Natural killer cell (primary cell): Measurements from ENCODE around the gene NDST1. TPM values are rescaled to one million over a fixed set of nuclear protein-coding genes. Genes with fewer than 3 reads are reported as not detected.

Experiments used
- ATAC-seq, 3 donors: fragments of 150-1000 bp in 2 of 3; fragments of 200-7000 bp in 1 of 3; cut with Tn5 transposase; 1 replicate in 1 of 3; 2 replicates in 2 of 3; pipeline ENCODE4 v1.10.0; 2021; ENCODE audit warnings: mild to moderate bottlenecking in 2 of 3, moderate library complexity in 2 of 3
- DNase-seq, 2 donors: peaks; one replicate each; pipeline versions ENCODE4 v3.0.0 to v3.0.0-alpha.2; 2013 to 2021; ENCODE audit warnings: mixed read lengths in 1 of 2
- H3K27ac ChIP-seq: one replicate; pipeline ENCODE4 v1.5.1; 2013; ENCODE audit warnings: mild to moderate bottlenecking, low read length
- H3K27me3 ChIP-seq: one replicate; pipeline ENCODE4 v1.6.1; 2013; ENCODE audit warnings: low read length; ENCODE audit not compliant: control insufficient read depth, insufficient read depth
- H3K36me3 ChIP-seq: one replicate; pipeline ENCODE4 v1.6.1; 2013; ENCODE audit warnings: low read length; ENCODE audit not compliant: control insufficient read depth, insufficient read depth
- H3K4me1 ChIP-seq: one replicate; pipeline ENCODE4 v1.6.1; 2013; ENCODE audit warnings: low read length; ENCODE audit not compliant: control insufficient read depth, insufficient read depth
- H3K4me3 ChIP-seq: one replicate; pipeline ENCODE4 v1.5.1; 2013; ENCODE audit warnings: low read length
- H3K9me3 ChIP-seq: one replicate; pipeline ENCODE4 v1.6.1; 2013; ENCODE audit warnings: low read length; ENCODE audit not compliant: control insufficient read depth, insufficient read depth
- H3K27ac Mint-ChIP-seq, 2 donors: one replicate each; pipeline ENCODE4 v1.8.0; 2022; ENCODE audit warnings: mild to moderate bottlenecking in 2 of 2, mixed read lengths in 2 of 2, moderate library complexity in 1 of 2
- H3K27me3 Mint-ChIP-seq, 2 donors: one replicate each; pipeline ENCODE4 v1.8.0; 2022; ENCODE audit warnings: low read depth in 2 of 2, mixed read lengths in 2 of 2
- H3K36me3 Mint-ChIP-seq: one replicate; pipeline ENCODE4 v1.8.0; 2022; ENCODE audit warnings: mixed read lengths
- H3K4me1 Mint-ChIP-seq, 2 donors: one replicate each; pipeline ENCODE4 v1.8.0; 2022; ENCODE audit warnings: mixed read lengths in 2 of 2
- H3K4me3 Mint-ChIP-seq: one replicate; pipeline ENCODE4 v1.8.0; 2022; ENCODE audit warnings: mild to moderate bottlenecking, moderate library complexity, mixed read lengths
- H3K9me3 Mint-ChIP-seq, 2 donors: one replicate each; pipeline ENCODE4 v1.8.0; 2022; ENCODE audit warnings: mixed read lengths in 2 of 2
- WGBS: methylation state at CpG from one replicate; pipeline ENCODE4 v1.1.7; 2013; ENCODE audit warnings: missing lambda C conversion rate; ENCODE audit not compliant: insufficient coverage; 5-methylcytosine and 5-hydroxymethylcytosine counted together
- intact Hi-C: fragments of 100-400 bp; cut with micrococcal nuclease; formaldehyde crosslinking; loops from one replicate; pipeline ENCODE4 v1.14.2; 2022
- total RNA-seq, 4 donors: library from RNA; stranded (reverse); fragments of 120-200 nt in 1 of 4; gene quantifications; one replicate each; pipeline versions ENCODE4 v1.2.3 to v1.2.4, GENCODE V29; 2013 to 2022
- TF ChIP-seq, protein P1 (sequence below): fragments of 200-600 bp; IDR thresholded peaks from one replicate; pipeline ENCODE4 v1.8.0; 2022; ENCODE audit warnings: antibody characterized with exemption

NDST1 gene
- total RNA-seq, 3 donors from 2014 or later (not counting 1 experiment from before 2014, with no cell fraction given), result 2.8 to 12.3 (median 4.3) TPM

DNA sequence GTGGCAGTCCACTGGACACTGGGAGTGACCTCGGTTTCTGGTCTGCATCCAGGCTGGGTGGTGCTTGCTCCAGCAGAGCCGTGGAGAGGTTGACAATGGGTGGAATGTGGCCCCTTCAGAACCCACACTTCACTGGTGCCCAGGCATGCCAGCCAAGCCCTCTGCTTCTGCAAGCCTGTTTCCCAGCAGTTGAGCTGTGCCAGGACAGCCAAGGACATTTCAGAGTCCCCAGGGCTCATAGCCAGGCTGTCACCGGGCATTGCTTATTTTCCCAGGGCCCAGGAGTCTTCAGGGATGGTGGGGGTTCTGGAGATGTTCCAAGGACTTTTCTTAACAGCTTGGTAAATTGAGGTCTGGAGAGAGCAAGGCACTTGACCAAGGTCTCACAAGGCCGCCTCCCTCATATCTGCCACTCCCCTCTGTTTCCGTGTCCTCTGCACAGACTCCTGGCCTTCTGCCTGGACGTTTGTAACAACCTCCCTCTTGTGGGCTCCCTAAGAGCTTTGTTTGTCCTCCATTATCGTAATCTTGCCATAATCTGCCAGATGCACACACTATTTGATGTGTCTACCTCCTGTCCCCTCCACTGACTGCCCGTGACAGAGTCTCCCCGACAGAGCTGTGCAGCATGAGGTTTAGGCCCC, 3.8 kb upstream of the NDST1 start:
- H3K27ac ChIP-seq, result no peak overlapping the region
- Mint-ChIP-seq H3K9me3 (no peaks in the 10 kb centered on the region), H3K36me3 (no peaks in the 10 kb centered on the region), H3K4me3 (no peak overlapping the region), H3K4me1 (no peaks in the 10 kb centered on the region), H3K27me3 (no peaks in the 10 kb centered on the region), H3K27ac (no peak overlapping the region)
- intact Hi-C loops, result no loop called here
- DNase-seq (no peak), ATAC-seq (no peak)
- TF ChIP-seq, protein P1, sequence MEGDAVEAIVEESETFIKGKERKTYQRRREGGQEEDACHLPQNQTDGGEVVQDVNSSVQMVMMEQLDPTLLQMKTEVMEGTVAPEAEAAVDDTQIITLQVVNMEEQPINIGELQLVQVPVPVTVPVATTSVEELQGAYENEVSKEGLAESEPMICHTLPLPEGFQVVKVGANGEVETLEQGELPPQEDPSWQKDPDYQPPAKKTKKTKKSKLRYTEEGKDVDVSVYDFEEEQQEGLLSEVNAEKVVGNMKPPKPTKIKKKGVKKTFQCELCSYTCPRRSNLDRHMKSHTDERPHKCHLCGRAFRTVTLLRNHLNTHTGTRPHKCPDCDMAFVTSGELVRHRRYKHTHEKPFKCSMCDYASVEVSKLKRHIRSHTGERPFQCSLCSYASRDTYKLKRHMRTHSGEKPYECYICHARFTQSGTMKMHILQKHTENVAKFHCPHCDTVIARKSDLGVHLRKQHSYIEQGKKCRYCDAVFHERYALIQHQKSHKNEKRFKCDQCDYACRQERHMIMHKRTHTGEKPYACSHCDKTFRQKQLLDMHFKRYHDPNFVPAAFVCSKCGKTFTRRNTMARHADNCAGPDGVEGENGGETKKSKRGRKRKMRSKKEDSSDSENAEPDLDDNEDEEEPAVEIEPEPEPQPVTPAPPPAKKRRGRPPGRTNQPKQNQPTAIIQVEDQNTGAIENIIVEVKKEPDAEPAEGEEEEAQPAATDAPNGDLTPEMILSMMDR, result no peak
- no peaks in the 10 kb centered on the region for H3K36me3 ChIP-seq
- H3K27me3 ChIP-seq, result no peaks in the 10 kb centered on the region
- H3K4me3 ChIP-seq, result no peak overlapping the region
- no peaks in the 10 kb centered on the region for H3K9me3 ChIP-seq
- no peaks in the 10 kb centered on the region for H3K4me1 ChIP-seq
- WGBS, result 89% methylated on average over 9 of the region's 9 CpGs

DNA sequence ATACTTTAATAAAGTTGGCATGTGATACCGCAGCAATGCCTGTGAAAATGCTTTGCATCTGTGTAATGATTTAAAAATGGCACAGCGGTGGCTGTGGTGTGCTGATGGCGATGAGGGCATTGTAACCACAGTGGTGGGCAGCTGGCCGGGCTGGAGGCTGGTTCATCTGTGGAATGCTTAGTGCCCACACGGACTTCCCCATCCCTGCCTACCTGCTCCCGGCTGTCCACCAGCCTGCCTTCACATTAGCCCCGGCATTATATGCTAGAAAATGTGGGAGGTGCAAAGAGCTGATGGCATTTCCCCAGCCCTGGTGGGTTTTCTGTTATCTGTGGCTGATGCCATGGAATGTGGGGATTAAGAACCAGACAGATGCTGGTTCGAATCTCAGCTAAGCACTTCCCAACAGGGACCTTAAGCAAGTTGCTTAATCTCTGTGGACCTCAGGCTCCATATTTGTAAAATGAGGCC, 2.9 kb upstream of the NDST1 start:
- WGBS, result 92% methylated on average over 8 of the region's 8 CpGs
- no peaks in the 10 kb centered on the region for H3K9me3 Mint-ChIP-seq
- Histone ChIP-seq H3K27ac (no peak overlapping the region), H3K27me3 (no peaks in the 10 kb centered on the region), H3K4me1 (no peaks in the 10 kb centered on the region), H3K36me3 (no peaks in the 10 kb centered on the region), H3K9me3 (no peaks in the 10 kb centered on the region), H3K4me3 (no peak overlapping the region)
- intact Hi-C loops, result no loop called here
- TF ChIP-seq, protein P1, result no peak
- no peak for ATAC-seq
- no peak overlapping the region for H3K27ac Mint-ChIP-seq
- H3K4me3 Mint-ChIP-seq, result no peak overlapping the region
- H3K36me3 Mint-ChIP-seq, result no peaks in the 10 kb centered on the region
- no peaks in the 10 kb centered on the region for H3K4me1 Mint-ChIP-seq
- no peak for DNase-seq
- no peaks in the 10 kb centered on the region for H3K27me3 Mint-ChIP-seq

DNA sequence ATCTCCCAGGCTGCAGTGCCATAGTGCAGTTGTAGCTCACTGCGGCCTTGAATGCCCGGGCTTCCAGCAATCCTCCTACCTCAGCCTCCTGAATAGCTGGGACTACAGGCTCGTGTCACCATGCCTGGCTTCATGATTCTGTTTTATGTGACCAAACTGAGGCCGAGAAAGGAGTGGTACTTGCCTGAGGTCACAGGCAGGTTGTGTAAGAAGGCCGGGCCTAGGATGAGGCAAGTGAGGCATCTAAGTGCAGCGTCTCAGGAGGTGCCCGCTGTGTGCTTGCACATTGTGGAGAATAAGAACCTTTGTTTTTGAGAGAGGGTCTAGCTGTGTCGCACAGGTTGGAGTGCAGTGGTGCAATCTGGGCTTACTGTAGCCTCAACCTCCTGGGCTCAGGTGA, 2.1 kb upstream of the NDST1 start:
- Histone ChIP-seq H3K4me3 (no peak overlapping the region), H3K9me3 (no peaks in the 10 kb centered on the region), H3K27ac (no peak overlapping the region), H3K4me1 (no peaks in the 10 kb centered on the region), H3K27me3 (no peaks in the 10 kb centered on the region), H3K36me3 (no peaks in the 10 kb centered on the region)
- Mint-ChIP-seq H3K4me3 (no peak overlapping the region), H3K36me3 (no peaks in the 10 kb centered on the region), H3K27me3 (no peaks in the 10 kb centered on the region), H3K9me3 (no peaks in the 10 kb centered on the region), H3K27ac (no peak overlapping the region), H3K4me1 (no peaks in the 10 kb centered on the region)
- TF ChIP-seq, protein P1, result no peak
- ATAC-seq (no peak), DNase-seq (no peak)
- intact Hi-C loops, result no loop called here
- 90% methylated on average over 8 of the region's 8 CpGs for WGBS
